ENCODE results near the gene GNAO1.
A peak's percentile ranks its signal among the peaks of the same experiment; 100 is the strongest.

Gene GNAO1

GRCh38 chr16:56192986-56193945 is 2.0 kb downstream of the GNAO1 start:
- H3K36me3 Mint-ChIP-seq: peaks cover 12% of the 10 kb centered on the region
- no peak for DNase-seq (ENCODE audit: low spot score in 2 of 2)
- ATAC-seq: no peak
- H3K4me1 Mint-ChIP-seq: peaks cover 39% of the 10 kb centered on the region
- H3K9me3 Mint-ChIP-seq: no peaks in the 10 kb centered on the region
- H3K4me3 Mint-ChIP-seq: peak overlapping the region; percentile 72
- H3K27ac Mint-ChIP-seq: no peak overlapping the region

GRCh38 chr16:56193951-56194726 is 2.9 kb downstream of the GNAO1 start:
- DNase-seq (ENCODE audit: low spot score in 2 of 2) (peak in 1 of 2 donors; percentile 79), ATAC-seq (peak; percentile 56)
- Mint-ChIP-seq H3K4me3 (peak overlapping the region; percentile 72), H3K27ac (no peak overlapping the region), H3K9me3 (no peaks in the 10 kb centered on the region), H3K36me3 (peaks cover 12% of the 10 kb centered on the region), H3K4me1 (peaks cover 48% of the 10 kb centered on the region)

GRCh38 chr16:56195151-56195550 is 3.9 kb downstream of the GNAO1 start:
- Mint-ChIP-seq H3K4me1 (peaks cover 49% of the 10 kb centered on the region), H3K9me3 (no peaks in the 10 kb centered on the region), H3K36me3 (peaks cover 12% of the 10 kb centered on the region), H3K27ac (no peak overlapping the region), H3K4me3 (no peak overlapping the region)
- DNase-seq (ENCODE audit: low spot score in 2 of 2) (no peak), ATAC-seq (no peak)

GRCh38 chr16:56196381-56196780 is 5.1 kb downstream of the GNAO1 start:
- H3K9me3 Mint-ChIP-seq: no peaks in the 10 kb centered on the region

GRCh38 chr16:56197192-56197992 is 6.1 kb downstream of the GNAO1 start:
- ATAC-seq (no peak), DNase-seq (ENCODE audit: low spot score in 2 of 2) (peak in 1 of 2 donors; percentile 43)
- H3K9me3 Mint-ChIP-seq: no peaks in the 10 kb centered on the region
- peak overlapping the region; percentile 72 for H3K27ac Mint-ChIP-seq
- H3K4me1 Mint-ChIP-seq: peaks cover 47% of the 10 kb centered on the region
- no peak overlapping the region for H3K4me3 Mint-ChIP-seq
- peaks cover 12% of the 10 kb centered on the region for H3K36me3 Mint-ChIP-seq

More at GRCh38 chr16:56196381-56196780, 5.1 kb downstream of the GNAO1 start:
- H3K4me3 Mint-ChIP-seq: no peak overlapping the region
- DNase-seq (ENCODE audit: low spot score in 2 of 2) (peak in 1 of 2 donors; percentile 28), ATAC-seq (no peak)
- H3K4me1 Mint-ChIP-seq: peaks cover 47% of the 10 kb centered on the region
- peaks cover 12% of the 10 kb centered on the region for H3K36me3 Mint-ChIP-seq
- no peak overlapping the region for H3K27ac Mint-ChIP-seq

- Mint-ChIP-seq H3K36me3 (peaks cover 6% of the 10 kb centered on the region), H3K9me3 (no peaks in the 10 kb centered on the region), H3K4me3 (no peak overlapping the region), H3K27ac (peak overlapping the region; percentile 72), H3K4me1 (peaks cover 39% of the 10 kb centered on the region)
- peak; percentile 71 for ATAC-seq
- DNase-seq (ENCODE audit: low spot score in 2 of 2): peak in 1 of 2 donors; percentile 53
These were observed 6.9 kb downstream of the GNAO1 start for GRCh38 chr16:56198006-56198754.

- Mint-ChIP-seq H3K4me3 (no peak overlapping the region), H3K27ac (peak overlapping the region; percentile 72), H3K9me3 (no peaks in the 10 kb centered on the region), H3K4me1 (peaks cover 34% of the 10 kb centered on the region), H3K36me3 (peaks cover 6% of the 10 kb centered on the region)
- peak in 1 of 2 donors; percentile 56 for DNase-seq (ENCODE audit: low spot score in 2 of 2)
- ATAC-seq: no peak
These were observed 7.4 kb downstream of the GNAO1 start for GRCh38 chr16:56198755-56199114.

- peak overlapping the region; percentile 72 for H3K27ac Mint-ChIP-seq
- H3K36me3 Mint-ChIP-seq: peaks cover 6% of the 10 kb centered on the region
- peak in 1 of 2 donors; percentile 62 for DNase-seq (ENCODE audit: low spot score in 2 of 2)
- H3K9me3 Mint-ChIP-seq: no peaks in the 10 kb centered on the region
- H3K4me3 Mint-ChIP-seq: no peak overlapping the region
- peak; percentile 76 for ATAC-seq
- H3K4me1 Mint-ChIP-seq: peaks cover 29% of the 10 kb centered on the region
These were observed 7.9 kb downstream of the GNAO1 start for GRCh38 chr16:56199164-56199563.

GRCh38 chr16:56201030-56201429 is 9.7 kb downstream of the GNAO1 start:
- Mint-ChIP-seq H3K4me3 (no peak overlapping the region), H3K4me1 (peaks cover 32% of the 10 kb centered on the region), H3K36me3 (peaks cover 6% of the 10 kb centered on the region), H3K9me3 (no peaks in the 10 kb centered on the region), H3K27ac (no peak overlapping the region)
- DNase-seq (ENCODE audit: low spot score in 2 of 2) (no peak), ATAC-seq (no peak)

GRCh38 chr16:56202036-56202435 is 10.7 kb downstream of the GNAO1 start:
- ATAC-seq (peak; percentile 71), DNase-seq (ENCODE audit: low spot score in 2 of 2) (no peak)
- no peak overlapping the region for H3K4me3 Mint-ChIP-seq
- H3K4me1 Mint-ChIP-seq: peaks cover 31% of the 10 kb centered on the region
- H3K27ac Mint-ChIP-seq: no peak overlapping the region
- H3K9me3 Mint-ChIP-seq: no peaks in the 10 kb centered on the region
- peaks cover 6% of the 10 kb centered on the region for H3K36me3 Mint-ChIP-seq

- H3K36me3 Mint-ChIP-seq: peaks cover 2% of the 10 kb centered on the region
- peak; percentile 89 for ATAC-seq
- H3K27ac Mint-ChIP-seq: no peak overlapping the region
- no peak overlapping the region for H3K4me3 Mint-ChIP-seq
- H3K4me1 Mint-ChIP-seq: peaks cover 21% of the 10 kb centered on the region
- DNase-seq (ENCODE audit: low spot score in 2 of 2): peak in 1 of 2 donors; percentile 74
- no peaks in the 10 kb centered on the region for H3K9me3 Mint-ChIP-seq
These were observed 11.8 kb downstream of the GNAO1 start for GRCh38 chr16:56203052-56203451.

GRCh38 chr16:56204816-56205215 is 13.5 kb downstream of the GNAO1 start:
- H3K9me3 Mint-ChIP-seq: no peaks in the 10 kb centered on the region
- DNase-seq (ENCODE audit: low spot score in 2 of 2) (no peak), ATAC-seq (no peak)
- H3K4me3 Mint-ChIP-seq: no peak overlapping the region
- H3K36me3 Mint-ChIP-seq: no peaks in the 10 kb centered on the region
- peaks cover 6% of the 10 kb centered on the region for H3K4me1 Mint-ChIP-seq
- no peak overlapping the region for H3K27ac Mint-ChIP-seq

- H3K36me3 Mint-ChIP-seq: no peaks in the 10 kb centered on the region
- peaks cover 14% of the 10 kb centered on the region for H3K4me1 Mint-ChIP-seq
- no peak for ATAC-seq
- H3K27ac Mint-ChIP-seq: no peak overlapping the region
- H3K9me3 Mint-ChIP-seq: no peaks in the 10 kb centered on the region
- DNase-seq (ENCODE audit: low spot score in 2 of 2): no peak
- no peak overlapping the region for H3K4me3 Mint-ChIP-seq
These were observed 15.7 kb downstream of the GNAO1 start for GRCh38 chr16:56206951-56207350.

GRCh38 chr16:56207421-56207820 is 16.1 kb downstream of the GNAO1 start:
- Mint-ChIP-seq H3K27ac (no peak overlapping the region), H3K36me3 (no peaks in the 10 kb centered on the region), H3K4me1 (peaks cover 14% of the 10 kb centered on the region), H3K9me3 (no peaks in the 10 kb centered on the region), H3K4me3 (no peak overlapping the region)
- DNase-seq (ENCODE audit: low spot score in 2 of 2) (no peak), ATAC-seq (no peak)
